Measurements from ENCODE around the gene SHC1.
A peak's percentile ranks its signal among the peaks of the same experiment; 100 is the strongest.

SHC1 gene

DNA sequence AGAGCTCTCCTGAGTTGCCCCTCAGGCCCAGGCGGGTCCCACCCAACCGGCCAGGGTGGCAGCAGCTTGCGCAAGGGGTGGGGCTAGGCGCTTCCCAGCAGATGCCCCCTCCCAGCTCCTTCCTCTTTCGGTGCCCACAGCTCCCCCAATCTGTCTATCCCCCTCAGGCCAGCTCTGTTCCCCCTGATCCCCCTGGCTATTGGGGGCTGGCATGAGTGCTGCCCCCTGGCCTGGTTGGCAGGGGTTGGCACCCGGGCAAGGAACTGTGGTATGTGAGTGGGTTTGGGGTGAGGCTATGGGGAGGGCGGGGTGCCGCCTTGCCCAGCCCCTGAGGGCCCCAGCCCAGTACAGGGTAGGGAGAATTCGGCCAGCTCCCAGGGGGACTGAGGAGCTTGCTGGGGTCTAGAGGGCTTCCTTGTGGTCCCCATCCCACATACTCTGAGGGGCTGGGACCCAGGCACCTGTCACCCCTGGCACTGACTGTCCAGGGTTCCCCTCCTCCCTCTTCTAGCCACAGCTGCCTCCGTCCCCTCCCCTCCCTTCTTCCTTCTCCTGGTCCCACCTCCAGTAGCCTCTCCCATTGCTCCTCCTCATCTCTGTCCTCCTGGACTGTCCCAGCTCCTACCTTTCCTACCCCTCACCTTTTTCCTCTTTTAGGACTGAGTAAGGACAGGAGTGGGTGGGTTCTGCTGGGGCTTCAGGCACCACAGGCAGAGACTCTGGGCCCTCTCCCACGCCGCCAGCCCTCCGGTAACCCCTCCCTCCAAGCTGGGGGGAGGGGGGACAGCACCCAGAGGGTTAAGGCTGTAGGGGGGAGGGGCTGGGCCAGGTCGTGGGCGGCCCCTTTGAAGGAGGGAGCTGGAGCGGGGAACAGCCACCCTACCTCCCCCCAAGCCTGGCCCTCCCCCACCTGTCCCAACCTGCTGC lies 37.7 kb upstream of the SHC1 start:
- DNase-seq (ENCODE audit: low spot score): no peak

DNA sequence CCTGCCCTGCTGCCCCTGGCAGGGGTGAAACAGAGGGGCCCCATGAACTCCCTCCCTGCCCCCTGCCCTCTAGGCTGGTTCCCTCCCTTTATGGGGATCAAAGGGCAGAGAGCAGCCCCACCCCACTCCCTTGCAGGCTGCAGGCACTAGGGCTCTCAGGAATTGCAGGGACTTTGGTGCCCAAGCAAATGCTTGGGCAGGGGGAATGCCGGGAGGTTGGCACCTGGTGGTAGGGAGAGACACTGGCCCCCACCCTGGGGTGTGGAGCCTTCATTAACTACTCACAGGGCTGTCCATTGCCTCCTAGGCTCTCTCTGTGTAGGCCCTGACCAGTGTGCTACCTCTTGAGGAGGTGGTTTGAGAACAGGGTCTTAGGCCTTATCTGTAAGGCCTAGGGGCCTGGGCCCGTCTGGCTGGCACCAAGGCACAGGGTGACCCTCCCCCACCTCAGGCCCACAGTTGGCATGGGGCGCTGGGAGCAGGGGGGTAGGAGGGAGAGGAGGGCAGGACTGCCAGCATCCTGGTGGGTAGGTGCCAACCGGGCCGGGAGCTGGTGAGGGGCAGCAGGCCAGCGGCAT lies 36.8 kb upstream of the SHC1 start:
- DNase-seq (ENCODE audit: low spot score): no peak

DNA sequence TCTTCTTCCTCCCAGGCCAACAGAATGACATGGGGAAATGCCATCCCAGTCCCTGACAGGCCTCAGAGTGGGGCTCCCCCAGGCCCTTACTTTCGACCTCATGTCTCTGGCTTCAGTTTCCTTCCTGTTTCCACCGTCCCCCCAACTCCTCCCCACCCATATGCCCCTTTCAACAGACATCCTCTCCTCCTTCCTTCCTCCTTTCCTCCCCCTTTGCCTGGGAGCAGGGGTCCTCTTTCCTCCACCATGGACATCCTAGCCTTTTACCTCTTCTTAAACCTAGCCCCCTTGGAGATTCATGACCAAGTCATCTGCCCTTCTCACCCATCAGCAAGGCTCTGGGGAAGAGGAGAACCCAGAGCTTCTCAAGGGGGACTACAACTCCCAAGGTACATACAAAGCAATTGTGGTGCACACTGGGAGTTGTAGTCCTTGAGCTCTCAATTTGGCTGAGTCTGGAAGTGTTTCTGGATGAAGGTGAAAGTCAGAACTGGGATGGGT lies 36.1 kb upstream of the SHC1 start:
- no peak for DNase-seq (ENCODE audit: low spot score)

DNA sequence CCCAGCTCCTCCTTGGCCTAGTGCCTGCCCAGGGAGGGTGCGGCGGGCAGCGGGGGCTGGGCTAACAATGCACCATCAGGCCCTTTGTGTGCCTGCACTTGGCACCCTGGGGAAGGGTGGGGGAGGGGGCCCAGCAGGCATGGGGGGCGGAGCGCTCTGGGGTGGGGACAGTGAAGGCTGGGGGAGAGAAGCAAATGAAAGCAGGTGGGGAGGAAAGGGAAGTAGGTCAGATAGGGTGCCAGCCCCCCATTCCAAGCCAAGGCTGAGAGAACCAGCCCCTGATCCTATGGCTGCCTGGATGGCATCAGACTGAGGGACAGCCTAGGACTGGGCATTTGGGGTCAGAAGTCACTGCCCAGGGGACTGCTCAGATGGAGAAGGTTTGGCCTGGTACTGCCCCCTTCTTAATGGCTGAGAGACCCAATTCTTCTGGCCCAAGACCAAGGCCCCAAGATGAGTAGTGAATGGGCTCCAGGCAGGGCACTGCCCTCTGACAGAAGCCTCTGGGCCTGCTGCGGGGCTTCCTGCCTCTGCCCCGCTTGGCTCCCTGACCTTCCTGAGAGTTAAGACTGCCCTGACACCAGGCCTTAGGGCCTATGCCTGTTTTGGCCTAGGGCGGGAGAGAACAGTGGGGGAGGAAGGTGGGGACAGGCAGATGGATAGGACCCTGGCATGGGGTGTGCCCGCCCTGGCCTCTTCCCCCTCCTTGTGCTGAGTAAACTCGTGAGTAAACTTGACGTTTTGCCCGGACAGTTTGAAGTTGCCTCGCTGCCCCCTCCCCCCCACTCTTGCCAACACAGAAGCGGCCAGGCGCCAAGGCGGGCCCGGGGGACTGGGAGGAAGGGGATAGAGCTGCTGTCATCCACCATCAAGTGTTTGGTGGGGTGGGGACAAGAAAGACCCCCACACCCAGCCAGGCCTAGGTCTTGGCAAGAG lies 34.8 kb upstream of the SHC1 start:
- no peak for DNase-seq (ENCODE audit: low spot score)

DNA sequence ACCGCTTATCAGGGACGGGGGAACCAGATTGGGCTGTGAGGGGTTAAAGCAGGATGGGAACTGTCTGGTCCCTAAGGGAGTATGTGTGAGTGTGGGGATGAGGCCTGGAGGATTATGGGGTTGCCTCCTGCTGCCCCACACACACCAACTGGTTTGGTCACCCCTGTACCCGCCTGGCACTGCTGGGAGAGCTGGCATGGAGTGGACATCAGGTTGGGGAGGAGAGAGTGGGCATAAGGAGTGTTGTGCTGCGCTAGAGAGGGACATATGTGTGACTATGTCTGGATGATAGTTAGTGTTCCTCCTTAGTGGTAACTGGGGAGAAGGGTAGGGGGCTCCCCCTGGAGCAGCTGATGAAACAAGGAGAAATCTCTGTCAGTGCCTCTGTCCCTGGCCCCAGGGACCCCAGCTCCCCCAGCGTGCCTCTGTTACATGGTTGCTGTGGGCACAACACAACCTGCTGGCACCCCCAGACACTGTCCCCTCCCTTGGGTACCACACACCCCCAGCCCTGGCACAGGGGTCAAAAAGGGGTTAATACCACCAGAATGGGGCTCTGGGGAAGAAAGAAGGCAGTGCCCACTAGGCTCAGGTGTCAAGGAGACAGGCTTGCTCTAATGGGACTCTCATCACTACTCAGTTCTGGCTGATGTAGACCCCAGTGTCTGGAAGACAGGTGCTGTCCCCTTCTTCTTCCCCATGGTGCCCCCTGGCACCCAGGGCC lies 34.0 kb upstream of the SHC1 start:
- no peak for DNase-seq (ENCODE audit: low spot score)

GRCh38 chr1:155003766-155004351 lies 33.3 kb upstream of the SHC1 start:
- peak; percentile 32 for DNase-seq (ENCODE audit: low spot score)

GRCh38 chr1:155003227-155003765 lies 32.7 kb upstream of the SHC1 start:
- no peak for DNase-seq (ENCODE audit: low spot score)

- peak; percentile 62 for DNase-seq (ENCODE audit: low spot score)
Observed at GRCh38 chr1:155002464-155003226, 32.1 kb upstream of the SHC1 start, which contains the start of gene ZBTB7B. Gene ZBTB7B, plus strand, starts transcription at chr1:155002802. Its CDS starts 11,859 bp downstream, at chr1:155014661.

DNA sequence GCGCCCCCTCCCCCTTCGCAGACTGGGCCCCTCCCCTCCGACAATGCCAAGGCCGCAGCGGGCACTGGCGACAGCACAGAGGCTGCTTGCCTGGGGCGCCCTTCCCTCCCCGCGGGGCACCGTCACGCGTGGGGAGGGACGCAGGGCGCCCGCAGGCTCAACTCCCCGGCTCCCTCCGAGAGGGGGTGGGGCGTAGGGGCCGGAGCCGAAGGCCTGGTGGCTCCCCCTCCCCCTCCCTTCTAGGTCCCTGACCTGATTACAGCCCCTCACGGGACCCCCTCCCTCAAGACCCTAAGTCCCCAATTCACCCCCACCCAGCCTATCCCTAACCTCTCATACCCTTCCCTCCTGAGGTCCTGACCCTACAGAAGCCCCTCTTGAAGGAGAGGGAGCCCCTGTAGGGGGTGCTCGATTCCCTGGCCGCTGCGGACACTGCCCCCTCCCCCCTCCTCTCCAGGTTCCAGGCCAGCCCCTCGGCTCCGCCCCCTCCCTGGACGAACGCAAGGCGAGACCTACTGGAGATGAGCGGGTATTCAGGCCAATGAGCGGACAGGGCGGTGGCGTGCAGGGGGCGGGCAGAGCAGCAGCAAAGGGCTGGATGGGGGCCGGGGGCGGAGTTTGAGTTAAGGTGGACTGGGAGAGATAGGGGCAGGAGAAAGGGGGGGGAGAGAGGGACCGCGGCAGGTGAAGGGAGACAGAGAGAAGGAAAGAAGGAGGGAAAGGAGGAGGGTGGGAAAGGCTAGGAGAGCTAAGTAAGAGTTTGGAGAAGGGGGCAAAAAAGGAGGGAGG lies 31.3 kb upstream of the SHC1 start:
- peak; percentile 99 for DNase-seq (ENCODE audit: low spot score)

DNA sequence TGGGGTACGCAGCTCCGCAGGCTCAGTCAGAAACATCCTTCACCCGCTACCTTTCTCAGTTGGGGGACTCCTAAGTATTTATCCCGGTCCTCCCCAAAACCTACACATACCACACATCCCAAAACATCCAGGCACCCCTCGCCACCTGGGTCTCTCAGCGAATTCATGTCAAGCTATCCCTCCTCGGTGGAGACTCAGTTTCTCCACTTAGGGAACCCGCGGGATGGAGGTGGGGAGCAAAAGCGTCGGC lies 30.8 kb upstream of the SHC1 start:
- DNase-seq (ENCODE audit: low spot score): no peak

GRCh38 chr1:155000726-155001424 lies 30.3 kb upstream of the SHC1 start:
- DNase-seq (ENCODE audit: low spot score): peak; percentile 74

DNA sequence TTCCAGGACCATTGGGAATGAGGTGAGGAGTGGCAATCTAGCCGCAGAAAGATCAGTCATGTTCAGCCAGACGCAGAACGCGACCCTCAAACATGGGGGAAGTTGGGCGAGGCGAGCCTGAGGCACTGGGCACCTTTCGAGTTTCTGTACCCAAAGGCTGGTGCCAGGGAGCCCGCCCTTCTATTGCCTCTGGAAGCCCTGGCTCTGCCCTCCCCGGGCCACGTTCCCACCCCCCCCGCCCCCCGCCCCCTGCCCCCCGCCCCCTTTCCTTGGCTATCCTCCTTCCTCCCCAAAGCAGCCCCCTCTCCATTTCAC lies 29.8 kb upstream of the SHC1 start:
- DNase-seq (ENCODE audit: low spot score): no peak

DNA sequence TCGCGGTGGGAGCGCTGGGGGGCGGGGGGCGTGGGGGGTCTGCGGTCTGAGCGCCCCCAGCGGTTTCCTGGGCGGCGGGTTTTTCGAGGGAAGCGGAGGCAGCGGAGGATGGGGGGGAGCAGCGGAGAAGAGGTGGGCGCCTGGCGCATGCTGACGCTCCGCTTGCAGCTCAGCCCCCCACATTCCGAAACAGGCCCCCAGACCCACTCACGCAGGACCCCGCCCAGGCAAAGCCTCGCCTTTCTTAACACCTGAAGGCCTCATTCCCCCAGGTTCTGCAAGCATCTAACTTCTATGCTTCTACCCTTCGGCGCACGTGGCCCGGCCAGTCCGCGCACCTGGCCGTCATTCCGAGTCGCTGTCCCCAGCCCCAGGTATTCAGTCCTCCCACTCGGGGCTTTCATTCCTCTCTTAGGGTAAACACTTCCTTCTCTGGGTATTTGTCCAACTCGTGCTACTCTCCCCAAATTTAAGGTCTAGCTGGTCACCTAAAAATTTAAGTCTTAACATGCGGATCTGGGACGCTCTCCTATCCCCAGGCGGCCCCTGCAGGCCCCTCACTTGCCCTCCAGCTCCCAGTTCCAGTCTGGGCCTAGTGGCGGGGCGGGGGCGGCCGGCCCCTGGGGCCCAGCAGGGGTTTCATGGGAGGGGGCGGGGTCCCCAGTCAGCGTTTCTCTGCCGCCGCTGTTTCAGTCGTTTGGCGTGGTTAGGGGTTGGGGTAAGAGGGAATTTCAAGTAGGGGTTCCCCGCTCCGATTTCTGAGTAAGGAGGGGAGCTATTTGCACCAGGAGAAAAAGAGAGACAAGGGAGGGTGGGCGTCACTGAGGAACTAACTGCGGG lies 29.2 kb upstream of the SHC1 start:
- no peak for DNase-seq (ENCODE audit: low spot score)

- peak; percentile 71 for DNase-seq (ENCODE audit: low spot score)
Observed at GRCh38 chr1:154998818-154999570, 28.4 kb upstream of the SHC1 start.

DNA sequence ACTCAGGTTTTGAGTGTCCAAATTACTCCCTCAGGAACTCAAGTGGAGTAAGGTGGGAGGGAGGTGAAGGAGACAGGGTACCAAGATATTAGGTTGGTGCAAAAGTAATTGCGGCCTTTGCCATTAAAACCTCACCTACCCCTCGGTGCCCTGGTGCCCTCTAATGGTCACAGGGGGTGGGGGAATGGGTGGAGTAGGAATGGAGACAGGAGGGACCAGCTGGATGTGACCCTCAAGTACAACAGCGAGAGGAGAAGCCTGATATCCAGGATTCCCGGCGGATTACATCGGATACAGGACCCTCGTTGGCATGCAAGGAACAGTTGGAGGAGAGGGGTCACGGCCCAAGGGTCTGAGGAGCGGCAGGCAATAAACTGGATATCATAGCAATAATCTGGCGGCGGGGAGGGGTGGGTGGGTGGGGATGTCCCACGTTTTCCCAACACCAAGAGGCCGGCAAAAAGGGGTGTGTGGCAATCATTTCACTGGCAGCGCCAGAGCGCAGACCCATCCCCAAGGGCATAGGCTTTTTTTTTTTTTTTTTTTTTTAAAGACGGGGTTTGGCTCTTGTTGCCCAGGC lies 27.7 kb upstream of the SHC1 start:
- no peak for DNase-seq (ENCODE audit: low spot score)

DNA sequence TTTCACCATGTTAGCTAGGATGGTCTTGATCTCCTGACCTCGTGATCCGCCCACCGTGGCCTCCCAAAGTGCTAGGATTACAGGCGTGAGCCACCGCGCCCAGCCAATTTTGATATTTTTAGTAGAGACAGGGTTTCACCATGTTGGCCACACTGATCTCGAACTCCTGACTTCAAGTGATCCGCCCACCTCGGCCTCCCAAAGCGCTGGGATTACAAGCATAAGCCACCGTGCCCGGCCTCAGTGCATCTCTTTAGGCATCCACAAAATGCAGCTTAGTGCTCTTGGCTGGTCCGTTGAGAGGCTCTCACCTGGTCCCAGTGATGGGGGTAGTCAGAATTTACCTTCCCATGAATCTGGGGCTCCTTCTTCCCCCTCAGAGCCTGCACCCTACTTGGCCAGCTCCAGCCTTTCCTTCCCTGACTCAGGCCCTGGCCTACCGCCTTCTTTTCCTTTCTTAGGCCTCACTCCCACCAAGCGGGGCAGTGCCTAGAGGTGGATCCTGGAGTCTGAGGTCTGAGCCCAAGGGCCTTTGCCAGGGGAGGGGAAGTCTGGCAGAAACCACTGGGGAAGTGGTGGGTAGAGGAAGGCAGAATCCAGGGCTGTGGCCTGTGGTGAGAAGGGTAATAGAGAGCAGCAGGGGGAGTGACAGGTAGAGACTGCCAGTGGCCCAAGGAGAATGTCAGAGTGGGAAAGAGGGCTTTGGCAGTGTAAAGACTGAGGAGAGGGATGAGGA lies 26.6 kb upstream of the SHC1 start:
- DNase-seq (ENCODE audit: low spot score): no peak

Measured in AG08395 (cell line).